Endothelial cell (in vitro differentiated cells): ENCODE data around the gene RERE. TPM values are rescaled to one million over a fixed set of nuclear protein-coding genes. Genes with fewer than 3 reads are reported as not detected.

ENCODE experiments used
- DNase-seq: peaks from one replicate; pipeline ENCODE4 v3.0.0; 2021; ENCODE audit warnings: low spot score
- H3K27ac Mint-ChIP-seq: one replicate; pipeline ENCODE4 v1.8.0; 2021; ENCODE audit warnings: mixed read lengths, inconsistent platforms; ENCODE audit not compliant: unreplicated experiment
- H3K27me3 Mint-ChIP-seq: one replicate; pipeline ENCODE4 v1.8.0; 2021; ENCODE audit warnings: mild to moderate bottlenecking, moderate library complexity, mixed read lengths, inconsistent platforms; ENCODE audit not compliant: unreplicated experiment
- H3K36me3 Mint-ChIP-seq: one replicate; pipeline ENCODE4 v1.8.0; 2021; ENCODE audit warnings: mild to moderate bottlenecking, low read depth, mixed read lengths, inconsistent platforms; ENCODE audit not compliant: unreplicated experiment
- H3K4me1 Mint-ChIP-seq: one replicate; pipeline ENCODE4 v1.8.0; 2021; ENCODE audit warnings: mild to moderate bottlenecking, mixed read lengths, inconsistent platforms; ENCODE audit not compliant: unreplicated experiment
- H3K4me3 Mint-ChIP-seq: one replicate; pipeline ENCODE4 v1.8.0; 2021; ENCODE audit warnings: mild to moderate bottlenecking, mixed read lengths, inconsistent platforms; ENCODE audit not compliant: unreplicated experiment
- H3K9me3 Mint-ChIP-seq: one replicate; pipeline ENCODE4 v1.8.0; 2021; ENCODE audit warnings: mixed read lengths, inconsistent platforms; ENCODE audit not compliant: unreplicated experiment
- CTCF ChIP-seq: fragments of 200-600 bp; sonication (generic); IDR thresholded peaks from one replicate; pipeline ENCODE4 v1.5.0; 2021; ENCODE audit warnings: antibody characterized with exemption; ENCODE audit not compliant: unreplicated experiment
- total RNA-seq: library from RNA; stranded (reverse); fragmentation: NEBNext Ultra II Directional; extraction: Animal tissue kit (Norgen Biotek cat#: 25700); gene quantifications from one replicate; pipeline ENCODE4 v1.2.1, GENCODE V29; 2021; ENCODE audit not compliant: unreplicated experiment

RERE gene
- total RNA-seq, 1 donor from 2014 or later: 115 TPM

- no peak for TF ChIP-seq CTCF
- no peaks in the 10 kb centered on the region for H3K9me3 Mint-ChIP-seq
- H3K27me3 Mint-ChIP-seq: no peaks in the 10 kb centered on the region
- no peaks in the 10 kb centered on the region for H3K36me3 Mint-ChIP-seq
- no peak overlapping the region for H3K4me3 Mint-ChIP-seq
- H3K4me1 Mint-ChIP-seq: no peaks in the 10 kb centered on the region
- DNase-seq: no peak
- no peak overlapping the region for H3K27ac Mint-ChIP-seq
Observed at GRCh38 chr1:8487249-8487648, 330.2 kb downstream of the RERE start.

GRCh38 chr1:8486047-8486446 lies 331.4 kb downstream of the RERE start:
- H3K27ac Mint-ChIP-seq: no peak overlapping the region
- TF ChIP-seq CTCF: no peak
- H3K4me3 Mint-ChIP-seq: no peak overlapping the region
- no peak for DNase-seq
- no peaks in the 10 kb centered on the region for H3K36me3 Mint-ChIP-seq
- H3K27me3 Mint-ChIP-seq: no peaks in the 10 kb centered on the region
- H3K9me3 Mint-ChIP-seq: no peaks in the 10 kb centered on the region
- no peaks in the 10 kb centered on the region for H3K4me1 Mint-ChIP-seq

GRCh38 chr1:8483586-8483985 lies 333.9 kb downstream of the RERE start:
- no peak for TF ChIP-seq CTCF
- Mint-ChIP-seq H3K4me3 (no peak overlapping the region), H3K36me3 (no peaks in the 10 kb centered on the region)

GRCh38 chr1:8482979-8483381 lies 334.5 kb downstream of the RERE start:
- Mint-ChIP-seq H3K4me3 (no peak overlapping the region), H3K4me1 (no peaks in the 10 kb centered on the region)
- no peak for DNase-seq

More at GRCh38 chr1:8483586-8483985, 333.9 kb downstream of the RERE start:
- Mint-ChIP-seq H3K27ac (no peak overlapping the region), H3K9me3 (no peaks in the 10 kb centered on the region), H3K4me1 (no peaks in the 10 kb centered on the region), H3K27me3 (no peaks in the 10 kb centered on the region)
- DNase-seq: no peak

More at GRCh38 chr1:8482979-8483381, 334.5 kb downstream of the RERE start:
- Mint-ChIP-seq H3K36me3 (peaks cover 3% of the 10 kb centered on the region), H3K9me3 (no peaks in the 10 kb centered on the region), H3K27ac (no peak overlapping the region), H3K27me3 (no peaks in the 10 kb centered on the region)
- TF ChIP-seq CTCF: no peak
